ENCODE measurements around the gene ROM1. TPM values are rescaled to one million over a fixed set of nuclear protein-coding genes. Genes with fewer than 3 reads are reported as not detected.

The ROM1 gene
- total RNA-seq, 1 experiment from 2014 or later = 2.7 TPM

GRCh38 chr11:62593434-62594044, 19.5 kb upstream of the ROM1 start:
- BruUV-seq (replicated peaks) = no TSS peak
- H3K4me3 ChIP-seq (ENCODE audit: low read depth in 2 of 2, low read length in 2 of 2) = no peak overlapping the region
- ATAC-seq (peak; percentile 66), DNase-seq (ENCODE audit: low read depth, low spot score) (no peak)
- H3K4me1 ChIP-seq (ENCODE audit: control insufficient read depth, insufficient read depth, low read length) = peaks cover 20% of the 10 kb centered on the region
- intact Hi-C loops (cut with micrococcal nuclease; ENCODE audit: unreplicated experiment) = no loop called here
- POLR2A ChIA-PET = no interaction called here
- H3K9me3 ChIP-seq (ENCODE audit: control insufficient read depth, insufficient read depth, low read depth, low read length) = no peaks in the 10 kb centered on the region
- TF ChIP-seq CTCF (IDR thresholded peaks at IDR 0.05) = peak; percentile 89
- peak; percentile 40; the same call in 1 of the 2 replicates for TF ChIP-seq POLR2AphosphoS5 (IDR thresholded peaks at IDR 0.05; ENCODE audit: low read depth, low read length)
- no peak for TF ChIP-seq REST (IDR thresholded peaks at IDR 0.05; ENCODE audit: insufficient read depth in 1 of 2, low read depth in 2 of 2, low read length in 1 of 2)
- no peak for TF ChIP-seq SIN3A (IDR thresholded peaks at IDR 0.05; ENCODE audit: borderline replicate concordance, insufficient read depth, low read depth, low read length)
- TF ChIP-seq TCF7L2 (IDR thresholded peaks at IDR 0.05; ENCODE audit: low read depth, low read length) = no peak
- peaks cover 18% of the 10 kb centered on the region for H3K36me3 ChIP-seq (ENCODE audit: control insufficient read depth, insufficient read depth, low read length)
- peak overlapping the region; percentile 91; the same call in 1 of the 2 replicates for H3K27ac ChIP-seq (ENCODE audit: low read length)
- CTCF ChIA-PET = interaction anchor here (0.7 kb wide), 1 partner anchor 30 kb away, joined by 8 read pairs; no protein-coding TSS in a partner anchor
- in situ Hi-C loops (cut with HindIII; ENCODE audit: low pct_unique_long_range_greater_than_20kb, low sequenced_read_pairs) = no loop called here
- no peaks in the 10 kb centered on the region for H3K27me3 ChIP-seq (ENCODE audit: control insufficient read depth, insufficient read depth, low read length)

GRCh38 chr11:62595124-62595523, 17.9 kb upstream of the ROM1 start:
- ChIA-PET POLR2A (no interaction called here), CTCF (no interaction called here)
- Histone ChIP-seq H3K4me1 (ENCODE audit: control insufficient read depth, insufficient read depth, low read length) (peaks cover 30% of the 10 kb centered on the region), H3K9me3 (ENCODE audit: control insufficient read depth, insufficient read depth, low read depth, low read length) (no peaks in the 10 kb centered on the region), H3K27ac (ENCODE audit: low read length) (no peak overlapping the region), H3K36me3 (ENCODE audit: control insufficient read depth, insufficient read depth, low read length) (peaks cover 28% of the 10 kb centered on the region), H3K27me3 (ENCODE audit: control insufficient read depth, insufficient read depth, low read length) (no peaks in the 10 kb centered on the region), H3K4me3 (ENCODE audit: low read depth in 2 of 2, low read length in 2 of 2) (no peak overlapping the region)
- TF ChIP-seq TCF7L2 (IDR thresholded peaks at IDR 0.05; ENCODE audit: low read depth, low read length) (no peak), SIN3A (IDR thresholded peaks at IDR 0.05; ENCODE audit: borderline replicate concordance, insufficient read depth, low read depth, low read length) (no peak), REST (IDR thresholded peaks at IDR 0.05; ENCODE audit: insufficient read depth in 1 of 2, low read depth in 2 of 2, low read length in 1 of 2) (no peak), POLR2AphosphoS5 (IDR thresholded peaks at IDR 0.05; ENCODE audit: low read depth, low read length) (no peak), CTCF (IDR thresholded peaks at IDR 0.05) (no peak)
- no peak for ATAC-seq
- no peak for DNase-seq (ENCODE audit: low read depth, low spot score)
- no TSS peak for BruUV-seq (replicated peaks)
- intact Hi-C loops (cut with micrococcal nuclease; ENCODE audit: unreplicated experiment) = no loop called here
- in situ Hi-C loops (cut with HindIII; ENCODE audit: low pct_unique_long_range_greater_than_20kb, low sequenced_read_pairs) = no loop called here

Data from Panc1 (cell line).